K562 (cell line): Measurements from ENCODE around the gene HMGA1.

Source experiments
- TAF1 ChIP-seq: IDR thresholded peaks from 2 replicates; pipeline ENCODE4 v1.6.1; 2011; ENCODE audit warnings: mild to moderate bottlenecking, low read length, moderate library complexity; ENCODE audit not compliant: insufficient read depth, control insufficient read depth, severe bottlenecking; ENCODE audit errors: extremely low read depth
- TF ChIP-seq, protein P1 (sequence below): sonication (generic); formaldehyde crosslinking; IDR thresholded peaks from 2 replicates; pipeline ENCODE4 v1.8.1; 2022; ENCODE audit warnings: missing genetic modification reagents
- TF ChIP-seq, protein P2 (sequence below): fragments of 250-450 bp; sonication (Bioruptor Pico); IDR thresholded peaks from 2 replicates; pipeline ENCODE4 v1.8.0; 2022; ENCODE audit warnings: moderate library complexity, mild to moderate bottlenecking, inconsistent platforms

DNA sequence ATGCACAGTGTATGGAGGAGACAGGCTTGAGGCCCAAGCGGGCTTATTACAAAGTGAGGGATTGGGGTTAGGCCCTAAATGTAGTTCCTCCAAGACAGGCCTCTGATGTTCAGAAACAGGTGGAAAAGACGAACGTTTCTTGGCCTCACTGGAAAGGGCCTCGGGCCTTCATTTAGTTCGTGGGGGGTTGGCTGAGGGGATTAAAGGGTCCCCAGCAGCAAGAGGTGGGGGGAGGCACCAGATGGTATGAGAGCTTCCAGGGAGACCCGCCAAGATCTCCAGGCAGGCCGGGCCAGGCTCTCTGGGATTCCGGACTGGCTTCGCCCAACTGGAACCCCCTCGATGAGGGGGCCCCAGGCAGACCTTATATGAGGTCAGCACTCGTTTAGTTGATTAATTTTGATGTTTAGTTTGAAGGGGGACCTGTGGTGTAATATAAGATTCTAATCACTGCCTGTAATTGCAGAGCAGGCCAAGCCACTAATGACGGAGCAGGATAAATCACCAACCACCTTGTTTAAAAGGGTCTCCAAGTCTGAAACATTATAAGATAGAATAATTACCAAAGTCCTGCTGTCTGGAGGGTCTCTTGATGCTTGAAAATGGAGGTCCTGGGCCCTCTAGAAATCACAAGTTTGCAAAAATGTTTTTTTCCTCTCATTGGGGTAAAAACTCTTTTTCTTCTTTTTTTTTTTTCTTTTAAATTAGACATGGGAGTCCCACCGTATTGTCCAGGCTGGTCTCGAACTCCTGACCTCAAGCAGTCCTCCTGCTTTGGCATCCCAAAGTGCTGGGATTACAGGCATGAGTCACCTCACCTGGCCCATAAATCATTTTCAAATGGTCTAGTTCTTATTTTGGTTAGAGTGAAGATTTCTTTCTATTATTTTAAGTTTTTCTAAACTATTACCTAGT, 2.2 kb downstream of the HMGA1 start:
- TF ChIP-seq, protein P1, sequence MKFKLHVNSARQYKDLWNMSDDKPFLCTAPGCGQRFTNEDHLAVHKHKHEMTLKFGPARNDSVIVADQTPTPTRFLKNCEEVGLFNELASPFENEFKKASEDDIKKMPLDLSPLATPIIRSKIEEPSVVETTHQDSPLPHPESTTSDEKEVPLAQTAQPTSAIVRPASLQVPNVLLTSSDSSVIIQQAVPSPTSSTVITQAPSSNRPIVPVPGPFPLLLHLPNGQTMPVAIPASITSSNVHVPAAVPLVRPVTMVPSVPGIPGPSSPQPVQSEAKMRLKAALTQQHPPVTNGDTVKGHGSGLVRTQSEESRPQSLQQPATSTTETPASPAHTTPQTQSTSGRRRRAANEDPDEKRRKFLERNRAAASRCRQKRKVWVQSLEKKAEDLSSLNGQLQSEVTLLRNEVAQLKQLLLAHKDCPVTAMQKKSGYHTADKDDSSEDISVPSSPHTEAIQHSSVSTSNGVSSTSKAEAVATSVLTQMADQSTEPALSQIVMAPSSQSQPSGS (CRISPR knock-in tag) = no peak; the same call in 1 of the 2 replicates
- TF ChIP-seq, protein P2, sequence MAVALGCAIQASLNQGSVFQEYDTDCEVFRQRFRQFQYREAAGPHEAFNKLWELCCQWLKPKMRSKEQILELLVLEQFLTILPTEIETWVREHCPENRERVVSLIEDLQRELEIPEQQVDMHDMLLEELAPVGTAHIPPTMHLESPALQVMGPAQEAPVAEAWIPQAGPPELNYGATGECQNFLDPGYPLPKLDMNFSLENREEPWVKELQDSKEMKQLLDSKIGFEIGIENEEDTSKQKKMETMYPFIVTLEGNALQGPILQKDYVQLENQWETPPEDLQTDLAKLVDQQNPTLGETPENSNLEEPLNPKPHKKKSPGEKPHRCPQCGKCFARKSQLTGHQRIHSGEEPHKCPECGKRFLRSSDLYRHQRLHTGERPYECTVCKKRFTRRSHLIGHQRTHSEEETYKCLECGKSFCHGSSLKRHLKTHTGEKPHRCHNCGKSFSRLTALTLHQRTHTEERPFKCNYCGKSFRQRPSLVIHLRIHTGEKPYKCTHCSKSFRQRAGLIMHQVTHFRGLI (CRISPR knock-in tag) = no peak
- peak; percentile 1 for TF ChIP-seq TAF1
